ENCODE data around the gene OR10A4. TPM values are rescaled to one million over a fixed set of nuclear protein-coding genes. Genes with fewer than 3 reads are reported as not detected.

Gene OR10A4, protein sequence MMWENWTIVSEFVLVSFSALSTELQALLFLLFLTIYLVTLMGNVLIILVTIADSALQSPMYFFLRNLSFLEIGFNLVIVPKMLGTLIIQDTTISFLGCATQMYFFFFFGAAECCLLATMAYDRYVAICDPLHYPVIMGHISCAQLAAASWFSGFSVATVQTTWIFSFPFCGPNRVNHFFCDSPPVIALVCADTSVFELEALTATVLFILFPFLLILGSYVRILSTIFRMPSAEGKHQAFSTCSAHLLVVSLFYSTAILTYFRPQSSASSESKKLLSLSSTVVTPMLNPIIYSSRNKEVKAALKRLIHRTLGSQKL
- not detected for total RNA-seq
- long read RNA-seq = 0 reads

DNA sequence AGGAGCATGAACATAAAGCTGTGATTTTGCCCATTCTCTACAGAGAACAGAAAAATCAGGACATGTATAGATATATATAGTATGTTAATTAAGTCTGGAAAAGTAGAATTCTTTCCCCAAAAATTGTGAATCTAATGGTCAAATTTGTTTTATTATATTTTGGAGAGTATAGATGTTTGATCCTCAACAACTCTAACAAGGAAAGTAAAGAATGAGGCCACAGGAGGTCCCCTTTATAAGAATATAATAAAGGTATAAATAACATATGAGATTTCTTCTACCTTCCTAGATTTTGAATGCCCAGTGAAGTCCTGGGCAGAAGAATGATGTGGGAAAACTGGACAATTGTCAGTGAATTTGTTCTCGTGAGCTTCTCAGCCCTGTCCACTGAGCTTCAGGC lies at the start of gene OR10A4:
Gene OR10A4 (plus strand): TSS at position 301 of the 400 bp plus-strand sequence. CDS start 23 bp downstream, at position 324.
- no peaks in the 10 kb centered on the region for H3K9me3 ChIP-seq
- 83% methylated on average over 1 of the region's 1 CpG for WGBS (ENCODE audit: insufficient coverage, low coverage, low lambda C conversion rate, missing lambda C conversion rate)
- ATAC-seq = no peak
- no peaks in the 10 kb centered on the region for H3K27me3 ChIP-seq
- DNase-seq = no peak
- H3K36me3 ChIP-seq = no peaks in the 10 kb centered on the region
- intact Hi-C loops (cut with DNase I) = no loop called here
- no peak within 1 kb of the TSS for H3K4me3 ChIP-seq
- no peak within 1 kb of the TSS for H3K27ac ChIP-seq
- H3K4me1 ChIP-seq = no peaks in the 10 kb centered on the region
- no peak for TF ChIP-seq CTCF (IDR thresholded peaks at IDR 0.05)
- no peak for TF ChIP-seq POLR2A (IDR thresholded peaks at IDR 0.05)

- intact Hi-C loops (cut with DNase I) = no loop called here
- ATAC-seq (no peak), DNase-seq (no peak)
- no peaks in the 10 kb centered on the region for H3K9me3 ChIP-seq
- no peaks in the 10 kb centered on the region for H3K4me1 ChIP-seq
- no peaks in the 10 kb centered on the region for H3K36me3 ChIP-seq
- TF ChIP-seq POLR2A (IDR thresholded peaks at IDR 0.05) (no peak), CTCF (IDR thresholded peaks at IDR 0.05) (no peak)
- H3K4me3 ChIP-seq = no peak overlapping the region
- H3K27me3 ChIP-seq = no peaks in the 10 kb centered on the region
- no peak overlapping the region for H3K27ac ChIP-seq
- 25% methylated on average over 1 of the region's 1 CpG for WGBS (ENCODE audit: insufficient coverage, low coverage, low lambda C conversion rate, missing lambda C conversion rate)
Measured at GRCh38 chr11:6828103-6828502, 48.3 kb upstream of the OR10A4 start.

DNA sequence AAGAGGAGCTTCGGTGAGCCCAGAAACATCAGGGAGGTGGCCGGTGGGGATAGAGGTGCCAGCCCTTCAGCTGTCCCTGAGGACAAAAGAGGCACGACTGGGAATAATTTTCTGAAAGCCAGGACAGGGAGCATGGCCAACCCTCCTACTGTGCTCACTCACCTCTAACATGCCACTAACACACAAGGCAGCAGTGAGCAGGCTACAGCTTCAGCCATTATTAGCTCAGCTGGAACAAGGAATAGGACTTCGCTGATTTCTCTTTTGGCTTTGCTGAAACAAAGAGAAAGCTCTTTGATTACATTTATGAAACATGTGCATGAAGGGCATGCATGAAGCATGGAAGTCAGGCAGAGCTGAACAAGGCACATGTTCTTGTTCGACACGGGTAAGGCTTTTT lies 43.1 kb upstream of the OR10A4 start:
- no peak overlapping the region for H3K4me3 ChIP-seq
- no peaks in the 10 kb centered on the region for H3K27me3 ChIP-seq
- no peaks in the 10 kb centered on the region for H3K4me1 ChIP-seq
- no peak for TF ChIP-seq POLR2A (IDR thresholded peaks at IDR 0.05)
- TF ChIP-seq CTCF (IDR thresholded peaks at IDR 0.05) = no peak
- ATAC-seq = no peak
- no peak overlapping the region for H3K27ac ChIP-seq
- no peaks in the 10 kb centered on the region for H3K36me3 ChIP-seq
- no peak for DNase-seq
- H3K9me3 ChIP-seq = no peaks in the 10 kb centered on the region
- intact Hi-C loops (cut with DNase I) = no loop called here
- 71% methylated on average over 6 of the region's 6 CpGs for WGBS (ENCODE audit: insufficient coverage, low coverage, low lambda C conversion rate, missing lambda C conversion rate)

GRCh38 chr11:6834021-6834420 lies 42.4 kb upstream of the OR10A4 start:
- Histone ChIP-seq H3K9me3 (no peaks in the 10 kb centered on the region), H3K4me1 (no peaks in the 10 kb centered on the region), H3K27me3 (no peaks in the 10 kb centered on the region), H3K27ac (no peak overlapping the region), H3K36me3 (no peaks in the 10 kb centered on the region), H3K4me3 (no peak overlapping the region)
- intact Hi-C loops (cut with DNase I) = no loop called here
- WGBS (ENCODE audit: insufficient coverage, low coverage, low lambda C conversion rate, missing lambda C conversion rate) = 70% methylated on average over 1 of the region's 1 CpG
- TF ChIP-seq POLR2A (IDR thresholded peaks at IDR 0.05) (no peak), CTCF (IDR thresholded peaks at IDR 0.05) (no peak)
- DNase-seq (no peak), ATAC-seq (no peak)
